HG03575 (cell line): ENCODE results near the gene TDRD12.
"Not testable (repeated sequence)": the region's sequence is repeated elsewhere in the genome, so short reads cannot be mapped to it uniquely, and the experiment has no call there.

Source experiments
- ATAC-seq: cut with Tn5 transposase; IDR thresholded peaks from one replicate; pipeline ENCODE4 v1.9.1; 2021; ENCODE audit not compliant: unreplicated experiment, insufficient number of reproducible peaks, low FRiP score; ENCODE audit errors: extremely low read depth

Gene TDRD12

GRCh38 chr19:32852216-32852615 is 132.6 kb downstream of the TDRD12 start:
- no peak for ATAC-seq

GRCh38 chr19:32856818-32857217 is 137.3 kb downstream of the TDRD12 start:
- not testable (repeated sequence) for ATAC-seq

GRCh38 chr19:32857584-32857983 is 138.0 kb downstream of the TDRD12 start:
- no peak for ATAC-seq

- ATAC-seq: no peak
These were observed 138.6 kb downstream of the TDRD12 start for GRCh38 chr19:32858155-32858554.

DNA sequence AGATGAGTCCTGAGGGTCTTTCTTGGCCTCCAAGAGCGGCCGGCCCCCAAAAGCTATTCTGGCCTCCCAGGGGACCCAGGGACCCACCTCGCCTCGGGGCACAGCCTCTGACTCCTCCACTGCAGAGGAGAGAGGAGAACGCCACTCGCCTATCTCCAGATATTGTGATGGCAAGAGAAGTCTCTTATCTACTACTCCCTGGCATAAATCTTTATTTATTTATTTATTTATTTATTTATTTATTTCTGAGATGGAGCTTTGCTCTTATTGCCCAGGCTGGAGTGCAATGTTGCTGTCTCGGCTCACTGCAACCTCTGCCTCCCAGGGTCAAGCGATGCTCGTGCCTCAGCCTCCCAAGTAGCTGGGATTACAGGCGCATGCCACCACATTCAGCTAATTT is 139.0 kb downstream of the TDRD12 start:
- no peak for ATAC-seq

GRCh38 chr19:32859591-32859990 is 140.0 kb downstream of the TDRD12 start:
- ATAC-seq: no peak

DNA sequence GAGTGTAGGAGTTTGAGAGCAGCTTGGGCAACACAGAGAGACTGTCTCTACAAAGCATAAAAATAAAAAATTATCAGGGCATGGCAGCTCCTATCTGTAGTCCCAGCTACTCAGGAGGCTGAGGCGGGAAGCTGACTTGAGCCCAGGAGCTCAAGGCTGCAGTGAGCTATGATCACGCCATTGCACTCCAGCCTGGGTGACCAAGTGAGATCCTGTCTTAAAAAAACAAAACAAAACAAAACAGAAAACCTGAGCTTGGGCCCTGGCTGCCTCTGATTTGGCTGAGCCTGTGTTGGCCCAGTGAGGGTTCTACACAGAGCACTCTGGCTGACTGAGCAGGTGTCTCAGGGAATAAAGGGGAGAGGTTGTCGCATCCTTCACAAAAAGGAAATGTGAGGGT is 142.0 kb downstream of the TDRD12 start:
- ATAC-seq: no peak

GRCh38 chr19:32862173-32862572 is 142.6 kb downstream of the TDRD12 start:
- ATAC-seq: no peak

GRCh38 chr19:32862741-32863140 is 143.2 kb downstream of the TDRD12 start:
- no peak for ATAC-seq

DNA sequence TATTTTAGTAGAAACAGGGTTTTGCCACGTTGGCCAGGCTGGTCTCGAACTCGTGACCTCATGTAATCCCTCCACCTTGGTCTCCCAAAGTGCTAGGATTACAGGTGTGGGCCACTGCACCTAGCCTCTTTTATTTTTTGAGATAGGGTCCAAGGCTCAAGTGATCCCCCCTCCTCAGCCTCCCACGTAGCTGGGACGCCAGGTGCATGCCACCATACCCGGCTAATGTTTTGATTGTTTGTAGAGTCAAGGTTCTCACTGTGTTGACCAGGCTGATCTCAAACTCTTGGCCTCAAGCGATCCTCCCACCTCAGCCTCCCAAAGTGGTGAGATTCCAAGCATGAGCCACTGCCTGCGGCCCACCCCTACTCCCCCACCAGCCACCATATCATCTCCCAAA is 143.7 kb downstream of the TDRD12 start:
- ATAC-seq: no peak

DNA sequence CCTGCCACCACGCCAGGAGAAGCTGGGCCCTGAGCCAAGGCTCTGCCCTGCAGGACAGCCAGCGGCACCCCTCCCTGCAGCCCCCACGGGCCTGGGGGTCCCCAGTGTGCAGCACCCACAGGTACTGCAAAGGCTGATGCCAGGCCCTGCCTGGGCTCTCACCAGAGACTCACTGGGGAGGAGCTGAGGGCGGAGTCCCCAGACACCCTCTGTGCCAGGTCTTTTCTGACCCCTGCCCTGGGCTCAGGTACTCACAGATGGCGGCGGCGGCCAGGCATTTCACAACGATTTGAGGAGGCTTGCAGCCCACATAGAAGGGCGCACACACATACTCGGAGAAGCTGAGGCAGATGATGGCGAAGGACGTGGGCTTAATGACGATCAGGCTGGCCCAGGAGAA is 144.3 kb downstream of the TDRD12 start:
- no peak for ATAC-seq

- no peak for ATAC-seq
These were observed 144.9 kb downstream of the TDRD12 start for GRCh38 chr19:32864318-32865007.

DNA sequence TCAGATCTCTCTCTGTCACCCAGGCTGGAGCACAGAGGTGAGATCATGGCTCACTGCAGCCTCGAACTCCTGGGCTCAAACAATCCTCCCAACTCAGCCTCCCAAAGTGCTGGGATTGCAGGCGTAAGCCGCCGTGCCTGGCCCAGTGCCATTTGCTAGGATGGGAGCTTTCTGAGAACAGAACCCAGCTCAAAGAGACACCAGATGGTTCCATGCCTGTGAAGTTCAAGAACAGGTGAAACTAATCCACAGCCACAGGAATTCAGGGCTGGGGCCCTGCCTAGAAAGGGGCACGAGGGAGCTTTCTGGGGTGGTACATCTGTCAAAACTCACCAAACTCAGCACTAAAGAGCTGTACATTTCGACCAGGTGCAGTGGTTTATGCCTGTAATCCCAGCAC is 145.8 kb downstream of the TDRD12 start:
- no peak for ATAC-seq

DNA sequence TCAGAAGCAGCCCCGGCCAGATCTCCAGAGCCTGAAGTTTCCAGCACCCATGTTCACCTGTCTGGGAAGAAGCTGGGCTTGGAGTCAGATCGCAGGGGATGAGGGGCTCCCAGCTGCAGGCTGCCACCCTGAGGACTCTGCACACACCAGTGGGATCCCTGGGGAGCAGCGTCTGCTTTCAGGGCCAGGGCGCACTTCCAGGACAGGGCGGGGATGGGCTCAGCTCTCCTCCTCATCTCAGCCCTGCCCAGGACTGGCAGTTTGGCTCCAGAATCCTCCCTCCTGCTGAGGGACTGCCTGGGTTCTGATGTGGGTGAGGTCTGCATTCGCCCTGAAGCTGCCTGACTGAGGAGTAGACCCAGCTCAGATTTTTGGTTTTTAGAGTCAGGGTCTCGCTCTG is 146.5 kb downstream of the TDRD12 start:
- ATAC-seq: no peak

GRCh38 chr19:32866564-32867265 is 147.1 kb downstream of the TDRD12 start:
- no peak for ATAC-seq

DNA sequence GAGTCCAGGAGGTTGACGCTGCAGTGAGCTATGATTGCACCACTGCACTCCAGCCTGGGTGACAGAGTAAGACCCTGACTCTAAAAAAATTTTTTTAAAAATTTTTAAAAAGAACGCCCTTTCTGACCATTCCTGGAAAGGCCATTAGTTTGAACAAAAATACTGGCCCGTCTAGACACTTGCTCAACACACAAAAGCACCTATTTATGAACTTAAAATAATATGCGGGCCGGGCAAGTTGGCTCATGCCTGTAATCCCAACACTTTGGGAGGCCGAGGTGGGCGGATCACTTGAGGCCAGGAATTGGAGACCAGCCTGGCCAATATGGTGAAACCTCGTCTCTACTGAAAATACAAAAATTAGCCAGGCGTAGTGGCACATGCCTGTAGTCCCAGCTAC is 147.9 kb downstream of the TDRD12 start:
- ATAC-seq: not testable (repeated sequence)

DNA sequence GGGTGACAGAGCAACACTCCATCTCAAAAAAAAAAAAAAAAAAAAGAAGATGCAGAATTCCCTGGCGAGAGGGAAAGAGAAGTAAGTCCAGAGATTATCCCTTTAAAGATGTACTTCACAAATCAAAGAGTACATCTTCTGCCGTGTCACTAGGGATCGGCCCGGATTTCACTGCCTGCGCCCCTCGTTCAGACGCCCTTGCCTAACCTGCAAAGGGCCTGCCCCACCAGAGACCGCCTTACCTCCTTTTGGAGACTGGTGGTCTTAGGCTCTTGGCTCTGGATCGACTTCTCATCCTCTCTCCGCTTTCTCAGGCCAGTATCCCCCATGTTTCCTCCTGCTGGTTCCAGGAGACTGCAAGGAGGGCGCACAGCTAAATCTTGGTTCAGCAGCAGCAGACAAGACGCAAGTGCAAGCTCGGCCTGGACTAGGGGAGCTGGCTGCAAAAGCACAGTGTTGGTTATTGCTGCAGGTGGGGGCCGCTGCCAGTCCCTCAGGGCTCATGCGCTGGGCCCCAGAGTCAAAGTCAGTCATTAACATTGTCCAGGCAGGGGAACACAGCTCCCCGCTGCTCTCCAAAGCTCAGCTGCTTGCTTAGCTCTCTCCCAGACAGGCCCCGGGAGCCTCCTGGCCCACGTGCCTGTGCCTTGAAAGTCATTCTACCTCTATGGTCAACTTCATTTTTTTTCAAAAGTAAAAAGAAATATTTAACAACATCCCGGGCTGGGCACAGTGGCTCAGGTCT is 148.8 kb downstream of the TDRD12 start:
- no peak for ATAC-seq

- ATAC-seq: no peak
These were observed 149.9 kb downstream of the TDRD12 start, which contains the start of gene SLC7A9 for GRCh38 chr19:32869369-32869965. SLC7A9 (minus strand) TSS chr19:32869767; CDS start chr19:32868534, 1,233 bp downstream.

- ATAC-seq: no peak
These were observed 150.5 kb downstream of the TDRD12 start for GRCh38 chr19:32869966-32870573.
